Frontal cortex (tissue), 4 donors: ENCODE results near the gene C4A. TPM values are rescaled to one million over a fixed set of nuclear protein-coding genes. Genes with fewer than 3 reads are reported as not detected.
"Not testable (repeated sequence)": the region's sequence is repeated elsewhere in the genome, so short reads cannot be mapped to it uniquely, and the experiment has no call there.

Experiments
- DNase-seq, 2 donors: peaks; one replicate each; pipeline ENCODE4 v3.0.0; 2012; ENCODE audit warnings: low spot score in 2 of 2
- FAIRE-seq: peaks from 2 replicates; lab custom pipeline; 2012; peaks lifted over from hg19 to GRCh38; lab: Jason Lieb, UNC
- total RNA-seq: library from RNA; depleted of rRNA; stranded (reverse); fragments of >200 nt; gene quantifications from one replicate; pipeline ENCODE4 v1.2.3, GENCODE V29; 2014
- donor health status: control.
- donor health status: control.
- donor health status: control.

C4A gene
- total RNA-seq, 1 donor from 2014 or later = 10.6 TPM

DNA sequence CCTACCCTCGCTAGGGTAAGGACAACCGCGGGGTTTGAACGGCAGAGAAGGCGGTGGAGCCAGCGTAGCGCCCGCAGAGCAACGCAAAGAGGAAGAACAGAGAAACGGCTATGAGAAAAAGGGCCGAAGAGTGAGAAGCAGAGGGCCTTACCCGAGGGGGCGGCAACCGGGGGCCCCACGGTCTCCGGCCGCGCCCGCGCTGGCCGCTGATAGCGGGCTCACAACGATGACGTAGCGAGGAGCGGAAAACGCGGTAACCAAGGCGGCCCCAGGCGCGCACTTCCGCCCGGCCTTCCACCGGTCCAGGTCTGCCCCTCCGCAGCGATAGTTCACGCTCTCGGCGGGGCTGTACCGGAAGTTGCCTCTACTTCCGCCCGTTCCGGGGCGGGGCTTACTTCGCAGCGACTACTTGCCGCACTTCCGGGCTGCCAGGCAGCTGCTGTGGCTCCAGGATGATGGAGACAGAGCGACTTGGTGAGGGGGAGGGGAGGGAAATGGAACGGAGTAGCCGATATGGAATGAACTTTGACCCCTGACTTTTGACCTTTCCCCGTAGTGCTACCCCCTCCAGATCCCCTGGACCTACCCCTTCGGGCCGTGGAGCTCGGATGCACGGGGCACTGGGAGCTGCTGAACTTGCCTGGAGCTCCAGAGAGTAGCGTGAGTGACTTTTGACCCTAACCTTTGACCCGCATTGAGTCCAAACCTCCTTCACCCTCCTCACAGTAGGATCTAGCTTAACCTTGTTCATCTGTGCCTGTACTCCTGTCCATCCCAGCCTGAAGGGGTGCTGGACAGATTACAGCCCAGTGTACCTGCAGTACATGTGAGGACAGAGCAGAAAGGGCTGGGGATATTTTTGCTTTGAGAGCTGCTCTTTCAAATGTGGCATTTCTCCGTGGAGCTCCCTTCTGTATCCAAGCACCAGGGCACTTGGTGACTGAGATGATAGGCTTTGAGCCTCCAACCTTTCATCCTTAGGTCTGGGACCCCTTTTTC, 22.8 kb upstream of the C4A start, which contains the start of the genes NELFE and SKIC2:
Gene NELFE (minus strand): TSS at position 231 of the 999 bp plus-strand sequence. CDS start 525 bp downstream, outside the sequence.
Gene SKIC2 (plus strand): TSS at position 435 of the 999 bp plus-strand sequence. CDS start 18 bp downstream, at position 453.
- FAIRE-seq = peak; percentile 75
- peak; percentile 98 to 100 for DNase-seq

DNA sequence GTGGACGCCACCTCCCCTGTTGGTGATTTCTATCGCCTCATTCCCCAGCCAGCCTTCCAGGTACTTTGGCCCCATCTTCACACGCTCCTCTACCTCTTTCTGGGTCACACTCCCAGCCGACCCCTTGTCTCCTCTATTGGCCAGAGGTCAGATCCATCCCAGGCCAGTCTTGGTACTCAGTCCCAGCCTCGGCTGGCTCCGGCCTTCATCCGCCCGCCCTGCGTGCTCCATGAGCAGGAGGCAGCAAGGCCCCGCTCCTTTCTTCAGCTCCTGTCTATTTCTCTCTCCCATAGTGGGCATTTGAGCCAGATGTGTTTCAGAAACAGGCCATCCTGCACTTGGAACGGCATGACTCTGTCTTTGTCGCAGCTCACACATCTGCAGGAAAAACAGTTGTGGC, 20.2 kb upstream of the C4A start:
- DNase-seq (no peak), FAIRE-seq (no peak)

DNA sequence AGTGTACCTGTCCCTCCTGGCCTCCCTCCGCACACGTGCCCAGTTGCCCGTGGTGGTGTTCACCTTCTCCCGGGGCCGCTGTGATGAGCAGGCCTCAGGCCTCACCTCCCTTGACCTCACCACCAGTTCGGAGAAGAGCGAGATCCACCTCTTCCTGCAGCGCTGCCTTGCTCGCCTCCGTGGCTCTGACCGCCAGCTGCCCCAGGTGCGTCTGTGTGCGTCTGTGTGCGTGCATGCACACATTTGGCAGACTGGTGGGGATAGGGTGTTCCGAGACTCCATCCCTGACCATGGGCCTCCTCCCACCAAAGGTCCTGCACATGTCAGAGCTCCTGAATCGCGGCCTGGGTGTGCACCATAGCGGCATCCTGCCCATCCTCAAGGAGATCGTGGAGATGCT, 17.9 kb upstream of the C4A start:
- DNase-seq = no peak
- FAIRE-seq = no peak

DNA sequence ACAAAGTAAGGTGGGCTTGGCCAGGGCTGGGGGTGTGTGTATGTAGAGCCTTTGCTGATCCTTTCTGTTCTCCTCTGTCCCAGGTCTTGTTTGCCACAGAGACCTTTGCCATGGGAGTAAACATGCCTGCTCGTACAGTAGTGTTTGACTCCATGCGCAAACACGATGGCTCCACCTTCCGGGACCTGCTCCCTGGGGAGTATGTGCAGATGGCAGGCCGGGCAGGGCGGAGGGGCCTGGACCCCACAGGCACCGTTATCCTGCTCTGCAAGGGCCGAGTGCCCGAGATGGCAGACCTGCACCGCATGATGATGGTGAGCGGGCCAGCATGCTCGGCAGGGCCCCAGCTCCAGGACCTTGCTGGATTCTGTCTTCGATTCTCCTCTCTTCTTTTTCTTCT, 16.2 kb upstream of the C4A start:
- DNase-seq = no peak
- FAIRE-seq = no peak

DNA sequence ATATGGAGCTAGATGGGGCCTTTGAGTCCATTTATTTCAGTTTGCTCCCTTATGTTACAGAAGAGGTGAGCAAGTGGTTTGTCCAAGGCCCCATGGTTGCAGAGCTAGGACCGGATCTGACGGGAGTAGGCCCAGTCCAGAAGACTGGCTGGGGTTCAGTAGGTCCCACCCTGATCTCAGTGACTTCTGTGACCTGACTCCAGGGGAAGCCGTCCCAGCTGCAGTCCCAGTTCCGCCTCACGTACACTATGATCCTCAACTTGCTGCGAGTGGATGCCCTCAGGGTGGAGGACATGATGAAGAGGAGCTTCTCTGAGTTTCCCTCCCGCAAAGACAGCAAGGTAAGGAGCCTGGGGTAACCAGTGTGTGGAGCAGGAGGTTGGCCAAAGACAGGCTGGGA, 15.4 kb upstream of the C4A start:
- DNase-seq (no peak), FAIRE-seq (no peak)

DNA sequence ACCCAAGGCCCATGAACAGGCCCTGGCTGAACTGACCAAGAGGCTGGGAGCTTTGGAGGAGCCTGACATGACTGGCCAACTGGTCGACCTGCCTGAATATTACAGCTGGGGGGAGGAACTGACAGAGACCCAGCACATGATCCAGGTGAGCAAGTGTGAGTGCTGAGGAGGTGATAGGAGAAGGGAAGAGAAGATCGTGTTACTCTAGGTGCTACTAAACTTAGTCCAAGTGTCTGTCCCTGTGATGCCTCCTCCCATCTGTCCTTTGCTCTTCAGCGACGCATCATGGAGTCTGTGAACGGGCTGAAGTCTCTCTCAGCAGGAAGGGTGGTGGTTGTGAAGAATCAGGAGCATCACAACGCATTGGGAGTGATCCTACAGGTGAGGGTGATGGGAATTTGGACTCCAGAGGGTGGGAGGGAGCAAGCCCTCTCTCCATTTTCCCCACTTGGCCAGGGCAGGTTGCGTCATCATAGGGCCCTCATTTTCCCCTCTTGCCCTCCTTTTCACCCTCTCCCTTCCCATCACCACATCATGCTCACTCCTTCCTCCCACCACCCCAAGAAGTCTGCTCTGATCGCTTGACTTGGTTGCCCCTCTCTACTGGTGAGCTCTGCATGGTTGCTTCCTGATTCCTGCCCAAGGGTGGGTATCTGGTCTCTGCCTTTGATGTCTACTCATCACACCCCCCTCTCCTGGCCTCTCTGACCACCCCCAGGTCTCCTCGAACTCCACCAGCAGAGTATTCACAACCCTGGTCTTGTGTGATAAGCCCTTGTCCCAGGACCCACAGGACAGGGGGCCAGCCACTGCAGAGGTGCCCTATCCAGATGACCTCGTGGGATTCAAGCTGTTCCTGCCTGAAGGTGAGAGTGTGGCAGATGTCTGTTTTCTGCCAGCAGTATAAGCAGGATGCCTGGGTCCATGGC, 14.6 kb upstream of the C4A start:
- DNase-seq (no peak), FAIRE-seq (no peak)

DNA sequence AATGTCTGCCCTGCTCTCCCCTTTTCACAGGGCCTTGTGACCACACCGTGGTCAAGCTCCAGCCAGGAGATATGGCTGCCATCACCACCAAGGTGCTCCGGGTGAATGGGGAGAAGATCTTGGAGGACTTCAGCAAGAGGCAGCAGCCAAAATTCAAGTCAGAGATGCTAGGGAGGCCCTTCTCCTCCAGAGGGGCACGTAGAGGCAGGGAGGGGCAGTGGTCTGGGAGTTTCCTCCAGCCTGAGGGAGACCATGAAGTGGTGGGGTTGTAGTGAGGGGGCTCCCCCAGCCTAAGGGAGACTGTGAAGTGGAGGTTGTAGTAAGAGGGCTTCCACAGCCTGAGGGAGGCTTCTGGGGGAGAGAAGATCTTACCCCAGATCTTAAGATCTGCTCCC, 13.9 kb upstream of the C4A start:
- FAIRE-seq = no peak
- no peak for DNase-seq

DNA sequence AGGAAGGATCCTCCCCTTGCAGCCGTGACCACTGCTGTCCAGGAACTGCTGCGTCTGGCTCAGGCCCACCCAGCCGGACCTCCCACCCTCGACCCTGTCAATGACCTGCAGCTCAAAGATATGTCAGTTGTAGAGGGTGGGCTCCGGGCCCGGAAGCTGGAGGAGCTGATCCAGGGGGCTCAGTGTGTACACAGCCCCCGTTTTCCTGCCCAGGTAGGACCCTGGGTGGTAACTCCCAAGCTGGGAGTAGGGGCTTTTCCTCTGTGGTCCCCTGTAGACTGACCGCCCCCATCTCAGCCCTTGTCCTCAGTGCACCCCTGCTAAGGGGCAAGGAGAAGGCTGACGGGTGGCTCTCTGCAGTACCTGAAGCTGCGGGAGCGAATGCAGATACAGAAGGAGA, 13.5 kb upstream of the C4A start:
- FAIRE-seq = no peak
- no peak for DNase-seq

DNA sequence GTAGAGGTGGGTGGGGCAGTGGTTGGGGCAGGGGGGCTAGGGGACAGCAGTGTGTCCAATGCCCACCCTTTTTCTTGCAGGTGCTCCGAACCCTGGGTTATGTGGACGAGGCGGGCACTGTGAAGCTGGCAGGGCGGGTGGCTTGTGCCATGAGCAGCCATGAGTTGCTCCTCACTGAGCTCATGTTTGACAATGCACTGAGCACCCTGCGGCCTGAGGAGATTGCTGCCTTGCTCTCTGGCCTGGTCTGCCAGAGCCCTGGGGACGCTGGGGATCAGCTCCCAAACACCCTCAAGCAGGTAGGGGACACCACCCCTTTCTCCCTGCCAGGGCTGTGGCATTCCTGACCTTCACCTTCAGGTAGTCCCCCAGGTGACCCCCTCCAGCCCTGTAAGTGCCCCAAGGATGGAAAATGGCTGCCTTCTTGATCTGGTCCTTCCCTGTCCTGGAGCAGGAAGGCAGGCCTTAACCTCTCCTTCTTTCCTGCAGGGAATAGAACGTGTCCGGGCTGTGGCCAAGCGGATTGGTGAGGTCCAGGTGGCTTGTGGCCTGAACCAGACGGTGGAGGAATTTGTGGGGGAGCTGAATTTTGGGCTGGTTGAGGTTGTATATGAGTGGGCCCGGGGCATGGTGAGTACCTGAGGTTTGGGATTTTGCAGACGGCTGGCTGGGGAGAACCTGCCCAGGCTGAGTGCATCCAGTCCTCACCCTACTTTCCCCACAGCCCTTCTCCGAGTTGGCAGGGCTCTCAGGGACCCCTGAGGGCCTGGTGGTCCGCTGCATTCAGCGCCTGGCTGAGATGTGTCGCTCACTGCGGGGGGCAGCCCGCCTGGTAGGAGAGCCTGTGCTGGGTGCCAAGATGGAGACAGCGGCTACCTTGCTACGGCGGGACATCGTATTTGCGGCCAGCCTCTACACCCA, 12.8 kb upstream of the C4A start:
- DNase-seq = no peak
- no peak for FAIRE-seq

DNA sequence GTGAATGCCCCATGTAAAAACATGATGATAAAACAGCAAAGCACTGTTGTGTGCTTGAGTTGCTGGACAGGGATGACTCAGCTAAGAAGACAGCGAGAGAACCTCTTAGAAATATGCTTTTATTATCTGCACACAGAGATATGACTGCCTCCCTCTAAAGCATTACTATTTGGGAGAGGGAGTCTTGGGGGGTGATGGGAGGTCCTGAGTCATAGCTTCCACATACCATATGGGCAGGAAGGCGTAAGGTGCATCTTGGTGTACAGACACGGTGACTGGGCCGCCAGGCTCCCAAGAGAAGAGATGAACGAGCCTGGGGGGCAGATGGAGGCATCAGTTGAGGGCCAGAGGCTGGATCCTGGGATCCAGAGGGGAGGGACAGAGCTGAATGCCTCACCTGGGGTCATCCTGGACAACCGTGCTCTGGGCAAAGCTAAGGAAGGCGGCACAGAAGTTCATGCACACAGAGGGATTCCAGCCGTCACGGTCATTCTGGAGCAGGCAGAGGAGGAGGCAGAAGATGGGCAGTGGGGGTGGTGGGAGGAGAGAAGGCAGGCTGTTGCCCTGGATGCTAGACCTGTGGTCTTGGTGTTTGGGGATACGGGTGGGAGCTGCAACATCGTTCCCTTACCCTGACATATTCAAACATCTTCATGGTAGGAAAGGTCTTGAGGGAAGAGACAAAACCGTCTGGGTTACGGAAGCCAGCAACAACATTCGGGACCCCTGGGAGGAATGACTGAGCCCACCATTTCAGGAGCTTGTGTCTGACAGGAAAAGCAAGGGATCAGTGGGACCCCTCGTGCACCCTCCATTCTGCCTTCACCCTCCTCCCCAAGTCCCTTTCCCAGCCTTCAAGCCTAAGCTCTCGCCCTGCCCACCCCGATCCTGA, 11.9 kb upstream of the C4A start:
- FAIRE-seq (no peak), DNase-seq (no peak)

DNA sequence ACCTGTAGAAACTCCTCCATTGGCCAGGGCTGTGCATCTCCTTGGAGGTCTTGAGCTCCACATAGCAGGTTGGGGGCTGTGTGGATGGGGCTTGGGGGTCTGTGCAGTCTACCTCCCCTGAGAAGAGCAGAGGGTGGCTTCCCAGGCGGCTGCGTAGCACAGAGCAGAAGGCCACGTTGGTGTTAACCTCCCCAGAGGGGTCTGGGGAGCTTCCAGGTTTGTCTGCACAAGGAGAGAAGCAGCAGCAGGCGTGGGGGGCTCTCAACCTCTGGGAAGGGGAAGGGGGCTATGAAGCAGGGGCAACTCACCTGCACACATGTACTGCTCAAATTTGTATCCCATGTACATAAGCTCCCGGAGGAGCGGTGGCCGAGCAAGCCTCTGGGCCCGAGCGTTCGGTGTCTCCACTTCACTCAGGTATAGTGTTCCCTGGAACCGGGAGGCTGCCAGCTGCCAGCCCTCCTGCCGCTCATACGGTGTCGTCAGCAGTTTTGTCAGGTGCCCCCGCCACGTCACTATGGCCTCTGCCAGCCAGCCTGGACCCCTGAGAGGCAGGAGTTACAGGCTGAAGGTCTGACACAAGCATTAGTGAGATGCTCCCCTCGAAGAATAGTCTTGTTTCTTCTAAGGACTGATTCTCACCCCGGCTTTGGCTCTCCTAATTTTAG, 11.1 kb upstream of the C4A start:
- DNase-seq (no peak), FAIRE-seq (no peak)

DNA sequence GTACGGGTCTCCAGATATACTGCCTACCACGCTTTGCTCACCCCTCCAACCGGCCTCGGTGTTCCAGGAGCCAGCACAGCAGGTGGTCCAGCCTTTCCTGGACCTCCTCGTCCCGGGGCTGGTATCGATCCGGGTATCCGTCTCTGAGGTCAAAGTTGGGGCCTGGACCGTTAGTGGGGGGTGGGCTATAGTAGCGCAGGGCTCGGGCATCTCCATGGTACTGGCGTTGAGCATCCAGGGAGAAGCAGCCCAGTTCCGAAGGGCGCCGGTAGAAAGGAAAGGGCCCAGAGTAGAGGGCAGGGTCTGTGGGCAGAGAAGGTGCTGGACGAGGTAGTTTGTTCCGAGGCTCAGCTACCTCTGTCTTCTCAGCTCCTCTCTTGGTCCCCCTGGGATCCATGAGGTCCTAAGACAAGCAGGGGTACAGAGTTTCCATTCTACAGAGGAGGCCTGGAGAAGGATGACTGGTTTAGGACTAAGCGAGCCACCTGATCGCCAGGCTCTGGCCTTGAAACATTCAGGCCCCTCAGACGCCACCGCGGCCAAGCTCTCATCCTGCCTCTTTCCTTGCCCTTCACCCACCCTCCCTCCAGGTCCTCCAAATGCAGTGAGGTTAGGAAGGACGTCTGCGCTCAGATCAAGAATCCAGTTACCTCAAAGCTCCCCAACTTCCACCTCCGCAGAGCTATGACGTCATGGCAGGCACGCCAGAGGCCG, 10.4 kb upstream of the C4A start:
- FAIRE-seq = no peak
- no peak for DNase-seq

DNA sequence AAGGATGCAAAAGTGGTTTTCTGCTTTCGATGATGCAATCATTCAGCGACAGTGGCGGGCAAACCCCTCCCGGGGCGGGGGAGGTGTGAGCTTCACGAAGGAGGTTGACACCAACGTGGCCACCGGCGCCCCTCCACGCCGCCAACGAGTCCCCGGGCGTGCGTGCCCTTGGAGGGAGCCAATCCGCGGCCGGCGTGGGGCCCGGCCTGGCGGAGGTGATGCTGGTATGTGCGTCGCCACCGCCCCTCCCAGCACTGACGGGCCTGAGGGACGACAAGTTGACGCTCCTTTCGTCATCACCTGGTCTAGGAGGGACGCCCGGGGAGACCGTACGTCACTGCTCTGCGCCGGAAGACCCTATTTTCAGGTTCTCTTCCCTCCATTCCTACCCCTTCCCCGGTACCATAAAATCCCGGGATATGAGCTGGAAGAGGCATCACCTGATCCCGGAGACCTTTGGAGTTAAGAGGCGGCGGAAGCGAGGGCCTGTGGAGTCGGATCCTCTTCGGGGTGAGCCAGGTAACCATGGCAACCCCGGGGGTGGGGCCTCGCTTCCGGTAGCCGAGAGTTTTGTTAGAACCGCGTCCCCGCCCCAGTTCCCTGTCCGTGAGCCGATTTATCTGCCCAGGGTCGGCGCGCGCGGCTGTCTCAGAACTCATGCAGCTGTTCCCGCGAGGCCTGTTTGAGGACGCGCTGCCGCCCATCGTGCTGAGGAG, 9.7 kb upstream of the C4A start, which contains the start of gene DXO:
Gene DXO (minus strand): TSS at position 146 of the 716 bp plus-strand sequence. CDS start 463 bp downstream, outside the sequence.
- FAIRE-seq (no peak), DNase-seq (peak; percentile 97 to 99)

DNA sequence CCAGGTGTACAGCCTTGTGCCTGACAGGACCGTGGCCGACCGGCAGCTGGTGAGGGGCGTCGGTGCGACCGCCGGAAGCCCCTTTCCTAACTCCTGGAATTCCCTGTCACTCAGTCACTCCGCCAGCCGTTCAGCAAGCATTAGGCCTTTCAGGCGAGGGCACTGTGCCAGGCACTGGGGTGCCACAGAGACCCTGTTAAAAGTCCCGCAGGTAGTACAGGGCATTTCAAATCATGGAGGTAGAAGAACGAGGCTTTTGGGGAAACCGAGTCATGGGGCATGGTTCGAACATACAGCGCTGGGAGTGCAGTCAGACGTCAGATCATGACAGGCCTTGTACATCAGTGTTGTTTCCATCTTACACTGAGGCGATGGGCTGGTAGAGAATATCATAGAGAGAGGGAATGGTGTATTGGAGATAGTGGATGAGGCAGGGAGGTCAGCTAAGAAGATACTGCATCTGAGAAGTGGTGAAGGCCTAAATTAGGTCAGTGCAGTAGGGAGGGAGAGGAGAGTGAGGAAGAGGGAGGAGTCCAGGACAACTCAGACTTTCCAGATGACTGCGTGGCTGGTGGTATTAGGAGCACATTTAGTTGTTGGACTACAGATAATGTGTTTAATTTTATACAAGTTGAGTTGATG, 9.0 kb upstream of the C4A start:
- DNase-seq (peak; percentile 42 to 53), FAIRE-seq (no peak)

DNA sequence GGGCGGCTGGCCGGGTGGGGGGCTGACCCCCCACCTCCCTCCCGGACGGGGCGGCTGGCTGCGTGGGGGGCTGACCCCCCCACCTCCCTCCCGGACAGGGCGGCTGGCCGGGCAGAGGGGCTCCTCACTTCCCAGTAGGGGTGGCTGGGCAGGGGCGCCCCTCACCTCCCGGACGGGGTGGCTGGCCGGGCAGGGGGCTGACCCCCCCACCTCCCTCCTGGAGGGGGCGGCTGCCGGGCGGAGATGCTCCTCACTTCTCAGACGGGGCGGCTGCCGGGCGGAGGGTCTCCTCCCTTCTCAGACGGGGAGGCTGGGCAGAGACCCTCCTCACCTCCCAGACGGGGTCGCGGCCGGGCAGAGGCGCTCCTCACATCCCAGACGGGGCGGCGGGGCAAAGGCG, 5.8 kb upstream of the C4A start:
- not testable (repeated sequence) for FAIRE-seq, DNase-seq
